COLO668 (cell line): Measurements from ENCODE around the gene SLPI.

Source experiments
- DNase-seq: peaks from one replicate; lab custom pipeline; 2025; ENCODE audit not compliant: unreplicated experiment; lab: John Stamatoyannopoulos, UW

Gene SLPI

DNA sequence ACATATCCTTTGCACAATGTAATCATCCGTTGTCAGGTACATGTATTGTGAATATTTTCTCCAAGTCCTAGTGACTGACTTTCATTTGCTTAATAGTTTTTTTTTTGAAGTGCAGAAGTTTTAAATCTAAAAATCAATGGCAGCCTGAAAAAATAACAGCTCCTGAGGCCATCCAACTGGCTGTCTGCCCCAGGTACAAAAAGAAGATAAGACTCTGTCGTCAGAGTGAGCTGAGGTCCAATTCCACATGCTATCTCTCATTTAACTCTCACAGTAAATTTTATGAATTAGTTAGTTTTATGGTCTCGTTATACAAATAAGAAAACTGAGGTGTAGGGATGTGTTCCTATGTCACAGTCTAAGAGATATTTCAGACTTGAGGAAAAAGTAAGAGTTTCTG, 21.0 kb upstream of the SLPI start:
- no peak for DNase-seq

DNA sequence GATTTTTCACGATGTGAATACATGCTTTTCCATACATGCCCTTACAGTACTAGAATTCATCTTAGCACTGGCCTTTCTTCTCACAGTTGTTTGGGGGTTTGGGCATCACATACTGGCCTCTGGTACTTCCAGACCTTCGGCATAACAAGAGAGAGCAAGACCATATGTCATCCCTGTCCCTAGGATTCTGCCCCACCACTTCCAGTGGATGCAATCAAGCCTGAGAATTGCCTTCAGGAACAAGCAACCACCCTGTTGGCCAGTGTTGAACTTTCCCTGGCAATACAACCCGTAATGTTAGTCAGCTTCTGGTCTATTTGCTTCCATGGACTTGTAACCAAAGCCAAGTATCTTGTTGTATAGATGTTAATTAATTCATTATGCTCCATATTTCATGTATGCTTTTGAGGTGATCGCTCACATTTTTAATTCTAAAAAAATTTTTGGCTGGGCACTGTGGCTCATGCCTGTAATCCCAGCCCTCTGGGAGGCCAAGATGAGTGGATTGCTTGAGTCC, 15.4 kb upstream of the SLPI start:
- DNase-seq: no peak

DNA sequence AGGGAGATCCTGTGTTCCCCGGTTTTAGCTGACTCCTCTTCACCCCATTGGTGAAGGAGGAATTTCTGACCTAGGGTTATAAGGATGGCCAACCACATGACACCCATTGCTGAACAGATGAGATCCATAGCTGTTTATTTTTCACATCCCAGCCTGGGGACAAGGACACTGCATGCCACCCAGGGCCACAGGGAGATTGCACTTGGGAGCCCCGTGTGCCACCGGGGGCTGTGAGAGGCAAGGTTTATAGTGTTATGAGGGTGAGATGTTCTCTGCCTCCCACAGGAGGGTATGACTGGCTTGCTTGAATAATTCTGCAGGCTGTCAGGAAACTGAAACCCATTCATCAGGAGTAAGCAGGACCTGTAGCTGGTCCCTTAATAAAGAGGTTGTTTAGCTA, 14.7 kb upstream of the SLPI start:
- DNase-seq: no peak

DNA sequence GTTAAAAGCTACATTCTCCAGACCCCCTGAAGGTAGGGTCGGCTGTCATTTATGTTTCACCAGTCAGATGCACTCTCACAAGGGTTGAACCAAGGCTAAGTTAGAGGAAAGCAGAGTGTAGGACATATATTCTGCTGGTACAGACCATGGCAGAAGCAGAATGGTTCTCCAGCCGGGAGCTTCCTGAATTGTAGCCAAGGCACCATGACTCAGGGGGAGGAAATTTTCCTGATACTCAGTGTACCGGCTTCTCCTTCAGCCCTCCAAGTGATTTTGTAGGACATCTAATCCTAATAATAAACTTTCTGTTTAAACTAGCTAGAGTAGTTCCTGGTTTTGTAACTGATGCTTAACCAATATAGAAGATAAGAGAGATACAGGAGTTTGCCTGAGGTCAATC, 14.2 kb upstream of the SLPI start:
- no peak for DNase-seq

DNA sequence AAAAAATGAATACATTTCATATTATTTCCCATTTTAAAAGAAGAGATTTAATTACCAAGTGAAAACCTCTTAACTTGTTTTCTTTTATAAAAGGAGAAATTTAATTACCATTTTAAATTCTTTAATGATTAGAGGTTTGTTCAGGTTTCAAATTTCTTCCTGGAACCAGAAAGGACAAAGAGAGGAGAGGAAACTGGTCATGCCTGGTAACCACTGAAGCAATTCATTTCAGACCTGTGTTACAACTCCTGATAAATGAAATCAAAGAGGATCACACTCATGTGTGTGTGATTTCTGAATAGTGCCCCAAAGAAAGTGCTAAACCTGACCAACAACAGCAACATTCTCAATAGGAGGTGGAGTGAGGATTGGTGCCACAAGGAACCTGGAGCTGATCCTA, 12.6 kb upstream of the SLPI start:
- no peak for DNase-seq

DNA sequence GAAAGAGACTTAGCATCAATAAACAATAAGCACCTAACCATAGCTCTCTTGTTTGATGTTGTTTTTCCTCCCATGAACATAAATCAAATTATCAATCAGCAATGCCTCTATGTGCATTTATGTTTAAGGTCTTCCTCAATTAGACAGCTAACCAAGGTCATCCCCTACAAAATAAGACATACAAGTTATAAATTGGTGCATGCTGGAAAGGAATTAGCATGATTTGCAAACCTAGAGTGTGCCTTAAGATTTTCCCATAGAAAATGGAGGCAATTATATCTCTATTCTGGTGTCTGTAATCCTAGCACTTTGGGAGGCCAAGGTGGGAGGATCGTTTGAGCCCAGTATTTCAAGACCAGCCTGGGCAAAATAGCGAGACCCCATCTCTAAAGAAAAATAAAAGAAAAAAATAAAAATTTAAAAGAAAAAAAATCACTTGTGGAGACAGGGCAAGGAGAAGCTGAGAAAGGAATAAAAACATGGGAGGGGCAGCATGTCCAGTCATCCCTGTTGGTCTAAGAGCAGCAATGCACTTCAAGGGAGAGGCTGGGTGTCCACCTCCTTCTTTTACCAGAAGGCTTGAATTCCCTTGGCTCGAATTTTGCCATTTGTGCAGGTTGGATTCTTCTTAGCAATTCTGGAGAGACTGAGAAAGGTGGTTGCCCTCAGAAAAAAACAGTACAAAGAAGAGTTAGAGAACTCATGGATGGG, 9.3 kb upstream of the SLPI start:
- DNase-seq: no peak

DNA sequence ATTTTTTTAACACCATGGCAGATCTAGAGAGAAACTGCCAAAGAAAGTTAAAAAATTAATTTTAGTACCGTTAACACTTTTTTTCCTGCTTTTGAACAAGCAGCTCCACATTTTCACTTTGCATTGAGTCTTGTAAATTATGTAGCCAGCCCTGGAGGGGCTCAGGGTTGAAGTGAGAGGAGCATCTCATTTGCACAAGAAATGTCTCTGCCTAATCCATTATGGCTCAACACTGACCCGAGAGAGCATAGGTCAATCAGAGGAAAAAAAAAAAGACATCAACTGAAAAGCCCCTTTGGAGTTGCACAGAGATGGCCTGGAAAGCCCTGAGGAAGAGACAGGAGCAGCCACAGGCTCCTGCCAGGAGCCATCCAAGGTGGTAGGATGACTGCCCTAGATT, 4.3 kb upstream of the SLPI start:
- DNase-seq: no peak

DNA sequence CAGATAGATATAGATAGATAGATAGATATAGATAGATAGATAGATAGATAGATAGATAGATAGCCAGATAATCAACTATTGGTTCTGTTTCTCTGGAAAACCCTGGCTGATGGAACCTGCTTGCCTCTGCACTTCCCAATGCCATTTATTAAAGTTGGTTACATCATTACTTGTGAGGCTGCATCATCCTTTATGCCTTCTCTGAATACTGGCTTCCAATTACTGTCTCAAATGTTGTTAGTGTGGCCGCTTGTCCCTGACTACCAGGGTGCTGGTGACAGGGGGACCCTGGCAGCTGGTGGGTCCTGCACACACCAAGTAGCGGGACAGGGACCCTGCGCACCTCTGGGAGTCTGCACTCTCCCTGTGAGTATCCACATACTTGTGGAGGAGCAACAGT, 3.9 kb upstream of the SLPI start:
- DNase-seq: no peak

DNA sequence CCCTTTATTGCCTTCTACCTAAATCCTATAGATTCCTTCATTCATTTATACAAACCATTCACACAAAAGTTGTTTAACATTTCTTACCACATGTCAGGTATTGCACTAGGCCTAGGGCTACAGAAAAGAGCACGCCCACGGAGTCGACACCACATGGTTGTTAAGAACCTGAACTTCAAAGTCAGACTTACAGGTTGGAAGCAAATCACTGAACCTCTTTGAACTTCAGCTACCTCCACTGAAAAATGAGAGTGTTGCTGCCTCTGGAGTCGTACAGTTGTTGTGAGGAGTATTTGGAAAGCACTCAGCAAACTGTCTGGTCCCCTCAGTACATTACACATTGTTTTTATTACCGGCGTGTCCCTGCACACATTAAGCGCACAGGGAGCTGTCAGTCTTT, 3.3 kb upstream of the SLPI start:
- DNase-seq: no peak

DNA sequence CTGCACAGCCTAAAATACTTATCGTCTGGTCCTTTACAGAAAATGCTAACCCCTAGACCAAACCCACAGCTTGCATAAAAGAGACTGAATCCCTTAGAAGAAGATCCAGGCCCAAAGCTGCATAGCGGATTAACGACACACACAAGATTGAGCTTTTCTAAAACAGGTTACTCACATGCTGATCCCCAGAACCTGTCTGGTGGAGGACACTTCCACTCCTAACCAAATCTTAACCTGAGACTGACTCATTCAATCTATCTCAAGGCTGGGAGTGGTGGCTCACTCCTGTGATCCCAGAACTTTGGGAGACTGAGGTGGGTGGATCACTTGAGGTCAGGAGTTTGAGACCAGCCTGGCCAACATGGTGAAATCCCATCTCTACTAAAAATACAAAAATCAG, 2.8 kb upstream of the SLPI start:
- no peak for DNase-seq

DNA sequence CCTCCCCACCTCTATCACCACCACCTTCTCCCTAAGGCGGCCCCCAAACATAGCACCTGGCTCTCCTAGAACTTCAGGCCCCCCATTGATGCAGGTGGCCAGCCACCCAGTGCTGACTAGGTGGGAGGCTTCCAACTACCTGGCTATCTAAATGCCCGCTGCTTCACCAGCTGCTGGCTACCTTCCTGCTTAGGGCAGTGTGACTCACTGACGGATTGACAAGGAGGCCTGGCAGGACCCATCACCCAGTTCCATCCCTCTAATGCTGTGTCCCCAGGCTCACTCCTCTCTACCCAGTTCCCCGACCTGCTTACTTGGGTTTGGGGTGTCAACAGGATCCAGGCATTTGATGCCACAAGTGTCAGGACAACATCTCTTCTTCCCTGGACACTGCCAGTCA, 1.1 kb downstream of the SLPI start:
- DNase-seq: no peak

DNA sequence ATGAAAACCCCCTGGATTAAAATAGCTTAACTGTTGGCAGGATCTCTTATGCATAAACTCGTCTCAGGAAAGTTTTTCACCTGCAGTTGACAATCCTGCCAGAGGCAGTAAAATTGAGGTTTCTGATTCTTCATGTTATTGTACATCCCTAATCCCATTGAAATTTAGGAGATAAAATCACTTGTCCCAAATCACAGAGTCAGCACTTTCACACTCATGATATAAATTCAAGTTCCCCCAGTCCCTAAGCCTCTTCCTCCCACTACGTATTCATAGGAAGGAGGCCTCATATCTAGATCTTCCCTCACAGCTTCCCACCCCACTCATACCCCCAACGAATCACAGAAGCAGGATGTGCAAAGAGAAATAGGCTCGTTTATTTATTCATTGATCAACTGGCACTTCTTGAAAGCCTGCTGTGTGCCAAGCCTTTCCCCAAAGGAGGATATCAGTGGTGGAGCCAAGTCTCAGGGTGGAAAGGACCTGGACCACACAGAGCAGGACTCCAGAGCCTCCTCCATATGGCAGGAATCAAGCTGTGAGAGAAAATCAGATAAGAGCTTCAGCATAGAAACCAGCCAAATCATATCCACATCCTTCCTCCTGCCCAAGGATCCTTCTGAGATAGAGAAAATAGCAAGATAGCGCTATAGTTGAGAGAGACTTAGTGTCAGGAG, 2.3 kb downstream of the SLPI start:
- DNase-seq: no peak

DNA sequence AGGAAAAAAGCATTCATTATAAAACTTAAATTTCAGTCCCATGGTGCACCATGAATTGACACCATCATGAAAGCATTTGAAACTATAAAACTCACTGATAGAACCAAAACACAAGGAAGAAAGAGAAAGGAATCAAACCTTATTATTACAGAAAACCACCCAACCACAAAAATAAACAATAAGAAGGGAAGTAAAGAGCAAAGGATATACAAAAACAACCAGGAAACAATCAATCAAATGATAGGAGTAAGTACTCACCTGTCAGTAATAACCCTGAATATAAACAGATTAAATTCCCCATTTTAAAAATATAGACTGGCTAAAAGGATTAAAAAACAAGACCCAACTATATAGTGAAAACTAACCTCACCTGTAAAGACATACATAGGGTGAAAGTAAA, 5.8 kb downstream of the SLPI start:
- no peak for DNase-seq

DNA sequence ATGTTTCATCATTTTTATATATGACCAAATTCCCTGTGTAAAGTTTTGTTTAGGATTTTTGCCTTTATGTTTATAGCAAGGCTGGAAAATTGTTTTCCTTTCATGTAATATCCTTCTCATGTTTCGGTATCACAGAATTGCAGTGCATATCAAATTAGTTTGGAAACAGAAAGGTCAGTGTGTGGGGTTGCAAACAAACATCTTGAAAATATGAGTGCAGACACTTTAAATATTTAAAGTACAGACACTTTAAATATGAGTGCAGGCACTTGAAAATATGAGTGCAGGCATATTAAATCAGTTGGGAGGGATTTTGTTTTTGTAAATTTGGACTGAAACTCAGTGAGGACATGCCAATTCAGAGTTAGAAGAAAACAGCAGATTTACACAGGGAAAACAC, 6.5 kb downstream of the SLPI start:
- DNase-seq: no peak

DNA sequence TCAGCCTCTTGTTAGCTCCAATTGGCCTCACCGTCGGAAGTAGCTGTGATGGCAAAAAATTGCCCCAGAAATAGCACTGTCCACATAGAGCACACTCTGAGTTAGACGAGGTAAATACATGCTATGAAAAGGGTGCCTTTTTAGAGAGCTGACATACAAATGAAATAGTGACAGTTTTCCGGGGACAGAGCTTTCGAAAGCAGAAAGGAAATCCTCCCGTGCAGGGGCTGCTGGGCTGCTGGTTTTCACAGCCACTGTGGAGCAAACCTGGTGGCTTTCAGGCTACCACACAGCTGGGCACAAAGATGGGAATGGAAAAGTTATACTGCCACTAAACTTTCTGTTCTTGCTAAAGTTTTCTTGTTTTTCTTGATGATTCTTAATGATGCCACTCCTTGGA, 8.3 kb downstream of the SLPI start:
- DNase-seq: no peak

DNA sequence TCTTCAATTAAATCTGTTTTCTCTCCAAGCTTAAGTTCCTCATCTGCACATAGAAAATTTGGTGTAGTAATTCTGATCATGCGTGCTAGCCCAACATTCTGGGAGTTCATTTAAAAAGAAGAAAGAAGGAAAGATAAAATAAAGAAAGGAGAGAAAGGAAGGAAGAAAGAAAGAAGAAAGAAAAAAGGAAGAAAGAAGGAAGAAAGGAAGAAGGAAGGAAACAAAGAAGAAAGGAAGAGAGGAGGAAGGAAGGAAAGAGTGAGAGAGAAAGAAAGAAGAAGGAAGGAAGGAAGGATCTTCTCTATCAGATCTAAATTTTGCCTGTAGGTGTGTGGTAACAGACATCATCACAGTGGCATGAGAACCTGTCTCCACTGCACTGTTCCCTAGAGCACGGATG, 16.2 kb downstream of the SLPI start:
- DNase-seq: no peak

DNA sequence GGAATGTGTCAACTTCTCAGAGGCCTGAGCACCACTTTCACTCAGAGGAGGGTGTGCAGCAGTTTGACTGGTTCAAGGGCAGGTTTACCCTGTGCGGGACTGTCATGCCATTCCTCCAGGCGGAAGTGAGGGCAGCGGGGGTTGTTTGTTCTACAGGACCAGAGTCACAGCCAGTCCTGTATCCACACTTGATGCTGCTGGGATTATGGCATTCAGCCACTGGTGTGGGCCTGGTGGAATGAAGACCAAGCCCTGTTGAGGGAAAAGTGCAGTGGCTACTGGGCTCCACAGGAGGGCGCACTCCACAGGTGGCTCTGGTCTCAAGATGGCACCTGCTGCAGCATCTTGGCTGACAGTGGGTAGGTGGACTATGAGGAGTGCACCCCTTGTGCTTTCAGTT, 18.4 kb downstream of the SLPI start:
- DNase-seq: no peak

DNA sequence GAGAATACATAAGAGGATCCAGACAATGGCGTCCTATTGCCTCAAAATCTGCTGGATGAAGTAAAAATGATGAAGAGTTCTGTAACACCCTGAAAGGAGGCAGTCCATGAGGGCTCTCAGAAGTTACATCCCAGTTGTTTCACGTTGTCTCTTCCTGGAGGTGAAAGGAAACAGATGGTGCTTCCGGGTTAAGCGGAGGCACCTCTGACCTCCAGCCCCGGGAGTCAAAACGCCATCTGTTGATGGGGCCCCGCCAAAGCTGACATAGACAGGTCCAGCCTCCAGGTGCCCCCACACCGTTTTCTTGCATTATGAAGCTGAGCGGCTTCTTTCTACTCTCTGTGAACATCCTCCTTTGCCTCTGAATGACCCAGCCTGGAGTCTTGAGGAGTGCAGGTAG, 23.7 kb downstream of the SLPI start:
- no peak for DNase-seq

DNA sequence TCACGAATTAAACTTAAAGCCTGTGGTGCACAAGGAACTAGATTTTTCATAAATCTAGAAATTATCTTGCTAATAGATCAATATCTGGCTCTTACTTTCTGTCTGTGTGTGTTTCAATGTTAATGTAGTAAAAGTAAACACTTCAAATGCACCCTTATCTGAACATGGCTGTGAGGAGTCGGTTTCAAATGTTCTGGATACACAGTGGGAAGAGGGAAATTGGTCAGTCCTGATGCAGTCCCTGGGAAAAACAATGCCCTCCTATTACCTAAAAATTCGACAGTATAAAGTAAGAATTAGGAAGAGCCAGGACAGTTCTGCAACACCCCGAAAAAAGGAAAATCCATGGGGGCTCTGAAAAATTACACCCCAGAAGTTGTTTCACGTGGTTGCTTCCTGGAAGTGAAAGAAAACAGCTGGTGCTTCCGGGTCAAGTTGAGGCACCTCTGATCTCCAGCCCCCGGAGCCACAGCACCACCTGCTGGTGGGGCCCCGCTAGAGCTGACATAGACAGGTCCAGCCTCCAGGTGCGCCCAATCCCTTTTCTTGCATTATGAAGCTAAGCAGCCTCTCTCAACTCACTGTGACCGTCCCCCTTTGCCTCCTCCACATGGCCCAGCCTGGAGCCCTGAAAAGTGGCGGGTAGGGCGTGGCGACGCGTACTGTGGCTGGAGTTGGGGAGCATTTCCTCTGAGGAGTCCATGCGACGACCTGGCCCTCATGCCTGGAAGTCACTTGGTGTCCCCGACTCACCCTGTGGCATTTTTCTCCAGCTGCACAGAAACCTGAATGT, 24.9 kb downstream of the SLPI start:
- DNase-seq: peak; percentile 64

DNA sequence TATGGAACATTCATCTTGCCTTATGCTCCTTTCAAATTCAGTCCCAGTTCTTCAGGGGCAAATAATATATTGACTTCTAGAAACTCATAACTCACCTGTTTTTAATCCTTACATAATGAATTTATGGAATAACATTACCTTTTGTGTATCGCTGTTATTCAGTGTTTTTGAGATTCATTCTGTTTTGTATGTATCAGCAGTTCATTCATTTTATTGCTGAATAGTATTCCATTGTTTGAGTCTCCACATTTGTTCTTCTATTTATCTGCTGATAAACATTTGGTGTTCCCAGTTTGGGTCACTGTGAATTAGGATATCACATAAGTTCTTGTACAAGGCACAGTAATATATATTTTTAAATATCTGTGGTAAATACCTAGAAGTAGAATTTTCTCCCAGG, 28.1 kb downstream of the SLPI start:
- no peak for DNase-seq

DNA sequence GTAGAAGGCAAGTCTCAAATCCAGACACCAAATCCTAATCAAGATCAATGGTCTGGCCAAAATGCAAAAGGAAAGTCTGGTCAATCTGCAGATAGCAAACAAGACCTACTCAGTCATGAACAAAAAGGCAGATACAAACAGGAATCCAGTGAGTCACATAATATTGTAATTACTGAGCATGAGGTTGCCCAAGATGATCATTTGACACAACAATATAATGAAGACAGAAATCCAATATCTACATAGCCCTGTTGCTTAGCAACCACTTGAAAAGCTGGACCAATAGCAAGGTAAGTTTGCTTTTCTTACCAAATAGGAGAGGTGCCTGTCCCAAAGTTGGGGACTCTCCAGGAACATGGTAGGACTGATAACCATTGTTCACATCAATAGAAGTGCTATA, 31.2 kb downstream of the SLPI start:
- no peak for DNase-seq

DNA sequence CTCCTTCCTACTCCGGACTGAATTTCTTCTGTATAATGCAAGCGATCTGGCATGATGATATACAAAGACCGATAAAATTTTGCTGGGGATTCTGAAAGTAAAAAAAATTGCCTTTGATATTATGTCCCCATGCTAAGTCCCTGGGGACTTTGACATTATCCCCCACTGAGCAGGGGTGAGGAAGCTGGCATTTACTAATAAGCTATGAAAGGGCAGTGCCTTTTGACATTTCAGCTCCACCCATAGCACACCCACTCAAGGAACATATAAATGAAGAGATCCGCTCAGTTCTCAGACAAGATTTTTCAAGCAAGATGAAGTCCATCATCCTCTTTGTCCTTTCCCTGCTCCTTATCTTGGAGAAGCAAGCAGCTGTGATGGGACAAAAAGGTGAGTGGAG, 33.3 kb downstream of the SLPI start, which contains the start of gene SEMG2:
SEMG2 (plus strand) TSS at position 298 of the 400 bp plus-strand sequence; CDS start at position 315, 17 bp downstream.
- no peak for DNase-seq
